ENCODE measurements around the gene TRIM59. TPM values are rescaled to one million over a fixed set of nuclear protein-coding genes. Genes with fewer than 3 reads are reported as not detected.

Gene TRIM59
- total RNA-seq, 4 donors from 2014 or later = 1.7 to 6.7 (median 4.1) TPM

DNA sequence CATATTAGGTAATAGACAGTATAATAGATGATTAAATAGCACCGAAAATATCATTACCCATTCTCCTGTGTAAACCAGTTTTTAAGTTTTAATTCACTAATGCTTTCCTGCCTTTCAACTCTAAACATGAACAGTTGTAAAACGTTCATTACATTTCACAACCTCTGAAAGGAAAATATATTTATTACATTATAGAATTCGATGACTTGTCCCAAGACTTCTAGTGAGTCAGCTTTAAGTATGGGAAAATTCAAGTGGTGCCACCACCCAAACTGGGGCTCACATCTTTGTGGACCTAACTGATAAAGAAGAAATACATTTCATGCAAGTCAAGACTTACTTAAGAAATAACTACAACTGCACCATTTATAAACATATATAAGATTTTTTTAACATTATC lies 2.0 kb downstream of the TRIM59 start:
- Histone ChIP-seq H3K9me3 (no peaks in the 10 kb centered on the region), H3K36me3 (no peaks in the 10 kb centered on the region), H3K4me1 (peaks cover 0 to 7% (median 0%) of the 10 kb centered on the region in 4 donors), H3K4me3 (no peak overlapping the region), H3K27ac (no peak overlapping the region), H3K27me3 (no peaks in the 10 kb centered on the region)
- DNase-seq = no peak
- TF ChIP-seq, protein P1, sequence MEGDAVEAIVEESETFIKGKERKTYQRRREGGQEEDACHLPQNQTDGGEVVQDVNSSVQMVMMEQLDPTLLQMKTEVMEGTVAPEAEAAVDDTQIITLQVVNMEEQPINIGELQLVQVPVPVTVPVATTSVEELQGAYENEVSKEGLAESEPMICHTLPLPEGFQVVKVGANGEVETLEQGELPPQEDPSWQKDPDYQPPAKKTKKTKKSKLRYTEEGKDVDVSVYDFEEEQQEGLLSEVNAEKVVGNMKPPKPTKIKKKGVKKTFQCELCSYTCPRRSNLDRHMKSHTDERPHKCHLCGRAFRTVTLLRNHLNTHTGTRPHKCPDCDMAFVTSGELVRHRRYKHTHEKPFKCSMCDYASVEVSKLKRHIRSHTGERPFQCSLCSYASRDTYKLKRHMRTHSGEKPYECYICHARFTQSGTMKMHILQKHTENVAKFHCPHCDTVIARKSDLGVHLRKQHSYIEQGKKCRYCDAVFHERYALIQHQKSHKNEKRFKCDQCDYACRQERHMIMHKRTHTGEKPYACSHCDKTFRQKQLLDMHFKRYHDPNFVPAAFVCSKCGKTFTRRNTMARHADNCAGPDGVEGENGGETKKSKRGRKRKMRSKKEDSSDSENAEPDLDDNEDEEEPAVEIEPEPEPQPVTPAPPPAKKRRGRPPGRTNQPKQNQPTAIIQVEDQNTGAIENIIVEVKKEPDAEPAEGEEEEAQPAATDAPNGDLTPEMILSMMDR (IDR thresholded peaks at IDR 0.05) = no peak
- no peak for TF ChIP-seq POLR2A (IDR thresholded peaks at IDR 0.05)

DNA sequence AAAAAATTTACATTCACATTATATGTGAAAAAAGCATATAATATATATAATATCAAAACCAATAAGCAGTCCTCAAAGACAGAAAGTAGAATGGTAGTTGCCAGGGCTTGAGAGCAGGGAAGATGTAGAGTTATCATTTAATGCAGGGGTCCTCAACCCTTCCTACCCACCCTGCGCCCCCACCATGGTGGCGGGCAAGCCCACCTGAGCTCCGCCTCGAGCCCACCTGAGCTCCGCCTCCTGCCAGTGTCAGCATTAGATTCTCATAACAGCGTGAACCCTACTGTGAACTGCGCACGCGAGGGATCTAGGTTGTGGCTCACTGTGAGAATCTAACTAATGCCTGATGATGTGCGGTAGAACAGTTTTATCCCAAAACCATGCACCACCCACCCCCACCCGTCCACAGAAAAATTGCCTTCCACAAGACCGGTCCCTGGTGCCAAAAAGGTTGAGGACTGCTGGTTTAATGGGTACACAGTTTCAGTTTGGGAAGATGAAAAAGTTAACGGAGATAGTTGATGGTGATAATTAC lies 3.0 kb downstream of the TRIM59 start:
- TF ChIP-seq POLR2A (IDR thresholded peaks at IDR 0.05) = no peak
- TF ChIP-seq, protein P1 (IDR thresholded peaks at IDR 0.05) = no peak
- Histone ChIP-seq H3K36me3 (no peaks in the 10 kb centered on the region), H3K4me1 (peaks cover 0 to 7% (median 0%) of the 10 kb centered on the region in 4 donors), H3K27me3 (no peaks in the 10 kb centered on the region), H3K9me3 (no peaks in the 10 kb centered on the region), H3K4me3 (no peak overlapping the region), H3K27ac (no peak overlapping the region)
- no peak for DNase-seq

- H3K36me3 ChIP-seq = no peaks in the 10 kb centered on the region
- peaks cover 0 to 7% (median 0%) of the 10 kb centered on the region in 4 donors for H3K4me1 ChIP-seq
- H3K9me3 ChIP-seq = no peaks in the 10 kb centered on the region
- H3K27ac ChIP-seq = no peak overlapping the region
- H3K27me3 ChIP-seq = no peaks in the 10 kb centered on the region
- no peak for TF ChIP-seq POLR2A (IDR thresholded peaks at IDR 0.05)
- TF ChIP-seq, protein P1 (IDR thresholded peaks at IDR 0.05) = no peak
- no peak overlapping the region for H3K4me3 ChIP-seq
- no peak for DNase-seq
These were observed 3.7 kb downstream of the TRIM59 start for GRCh38 chr3:160445854-160446253.

DNA sequence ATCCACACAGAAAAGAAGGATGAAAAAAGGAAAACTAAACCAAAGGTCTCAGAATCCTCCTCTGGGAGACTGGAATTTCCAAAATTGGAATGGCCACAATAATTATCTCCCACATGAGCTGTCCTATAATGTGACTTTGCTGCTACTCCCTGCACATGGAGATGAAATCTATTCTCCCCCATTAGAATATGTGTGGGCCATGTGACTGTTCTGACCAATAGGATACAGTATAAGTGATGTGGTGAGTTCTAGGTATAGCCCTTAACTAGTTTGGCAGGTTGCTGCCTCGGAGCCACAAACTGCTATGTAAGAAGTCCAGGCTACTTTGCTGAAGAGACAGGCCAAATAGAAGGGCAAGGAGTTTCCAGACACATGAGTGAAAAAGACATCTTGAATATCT lies 5.2 kb downstream of the TRIM59 start:
- Histone ChIP-seq H3K27ac (no peak overlapping the region), H3K9me3 (no peaks in the 10 kb centered on the region)
- no peak for DNase-seq

GRCh38 chr3:160440687-160441086 lies 8.9 kb downstream of the TRIM59 start:
- H3K27ac ChIP-seq = no peak overlapping the region
- no peaks in the 10 kb centered on the region for H3K4me1 ChIP-seq
- no peaks in the 10 kb centered on the region for H3K27me3 ChIP-seq
- DNase-seq = no peak
- no peak for TF ChIP-seq POLR2A (IDR thresholded peaks at IDR 0.05)
- TF ChIP-seq, protein P1 (IDR thresholded peaks at IDR 0.05) = no peak
- H3K9me3 ChIP-seq = no peaks in the 10 kb centered on the region
- H3K4me3 ChIP-seq = no peak overlapping the region
- no peaks in the 10 kb centered on the region for H3K36me3 ChIP-seq

More for the DNA sequence above, 5.2 kb downstream of the TRIM59 start:
- Histone ChIP-seq H3K27me3 (no peaks in the 10 kb centered on the region), H3K4me1 (peaks cover 0 to 7% (median 0%) of the 10 kb centered on the region in 4 donors), H3K4me3 (no peak overlapping the region), H3K36me3 (no peaks in the 10 kb centered on the region)
- no peak for TF ChIP-seq POLR2A (IDR thresholded peaks at IDR 0.05)
- TF ChIP-seq, protein P1 (IDR thresholded peaks at IDR 0.05) = no peak

GRCh38 chr3:160437083-160437455 lies 12.5 kb downstream of the TRIM59 start:
- Histone ChIP-seq H3K36me3 (peaks cover 0 to 26% (median 0%) of the 10 kb centered on the region in 3 donors), H3K4me3 (no peak overlapping the region), H3K27me3 (no peaks in the 10 kb centered on the region), H3K9me3 (no peaks in the 10 kb centered on the region), H3K4me1 (no peaks in the 10 kb centered on the region), H3K27ac (no peak overlapping the region)
- TF ChIP-seq, protein P1 (IDR thresholded peaks at IDR 0.05) = no peak
- no peak for TF ChIP-seq POLR2A (IDR thresholded peaks at IDR 0.05)
- DNase-seq = no peak
